Astrocyte (in vitro differentiated cells and primary cell): ENCODE results near the gene DNMT3B. TPM values are rescaled to one million over a fixed set of nuclear protein-coding genes. Genes with fewer than 3 reads are reported as not detected.

Experiments
- DNase-seq: peaks from one replicate; pipeline ENCODE4 v3.0.0-alpha.2; 2010; ENCODE audit warnings: low read depth
- FAIRE-seq: peaks from 2 replicates; lab custom pipeline; 2011; peaks lifted over from hg19 to GRCh38; lab: Jason Lieb, UNC
- H2AFZ ChIP-seq: 2 replicates; pipeline ENCODE4 v1.6.0; 2012; ENCODE audit warnings: low read depth, low read length, inconsistent platforms
- H3K27ac ChIP-seq: 2 replicates; pipeline ENCODE4 v1.5.1; 2011; ENCODE audit warnings: low read depth, low read length, inconsistent platforms
- H3K27me3 ChIP-seq: 2 replicates; pipeline ENCODE4 v1.6.0; 2011; ENCODE audit warnings: low read length, inconsistent platforms; ENCODE audit not compliant: insufficient read depth
- H3K36me3 ChIP-seq: 2 replicates; pipeline ENCODE4 v1.5.1; 2011; ENCODE audit warnings: low read length, inconsistent platforms; ENCODE audit not compliant: insufficient read depth
- H3K4me1 ChIP-seq: 2 replicates; pipeline ENCODE4 v1.5.1; 2011; ENCODE audit warnings: low read length, inconsistent platforms; ENCODE audit not compliant: insufficient read depth
- H3K4me2 ChIP-seq: 2 replicates; pipeline ENCODE4 v1.6.0; 2012; ENCODE audit warnings: low read length, inconsistent platforms
- H3K4me3 ChIP-seq: 2 replicates; pipeline ENCODE4 v1.5.1; 2011; ENCODE audit warnings: low read depth, mild to moderate bottlenecking, low read length, inconsistent platforms; ENCODE audit not compliant: insufficient read depth
- H3K79me2 ChIP-seq: 2 replicates; pipeline ENCODE4 v1.6.0; 2012; ENCODE audit warnings: mild to moderate bottlenecking, low read length, inconsistent platforms; ENCODE audit not compliant: insufficient read depth
- H3K9ac ChIP-seq: 2 replicates; pipeline ENCODE4 v1.6.0; 2012; ENCODE audit warnings: mild to moderate bottlenecking, low read length, inconsistent platforms
- H3K9me3 ChIP-seq: 2 replicates; pipeline ENCODE4 v1.5.1; 2012; ENCODE audit warnings: low read depth, mild to moderate bottlenecking, low read length, inconsistent platforms; ENCODE audit not compliant: insufficient read depth
- H4K20me1 ChIP-seq: 2 replicates; pipeline ENCODE4 v1.6.0; 2012; ENCODE audit warnings: low read length, inconsistent platforms; ENCODE audit not compliant: insufficient read depth
- H3K27ac Mint-ChIP-seq: one replicate; pipeline ENCODE4 v1.8.0; 2021; ENCODE audit warnings: mild to moderate bottlenecking, mixed read lengths; ENCODE audit not compliant: unreplicated experiment
- H3K27me3 Mint-ChIP-seq: one replicate; pipeline ENCODE4 v1.8.0; 2021; ENCODE audit warnings: low read depth, mixed read lengths; ENCODE audit not compliant: unreplicated experiment
- H3K36me3 Mint-ChIP-seq: one replicate; pipeline ENCODE4 v1.8.0; 2021; ENCODE audit warnings: low read depth, mixed read lengths; ENCODE audit not compliant: unreplicated experiment
- H3K4me1 Mint-ChIP-seq: one replicate; pipeline ENCODE4 v1.8.0; 2021; ENCODE audit warnings: low read depth, mixed read lengths; ENCODE audit not compliant: unreplicated experiment
- H3K4me3 Mint-ChIP-seq: one replicate; pipeline ENCODE4 v1.8.0; 2021; ENCODE audit warnings: mild to moderate bottlenecking, moderate library complexity, mixed read lengths; ENCODE audit not compliant: unreplicated experiment
- H3K9me3 Mint-ChIP-seq: one replicate; pipeline ENCODE4 v1.8.0; 2021; ENCODE audit warnings: mild to moderate bottlenecking, mixed read lengths; ENCODE audit not compliant: unreplicated experiment
- CTCF ChIP-seq: IDR thresholded peaks from 2 replicates; pipeline ENCODE4 v1.5.1; 2011; ENCODE audit warnings: low read depth, mild to moderate bottlenecking, inconsistent platforms, low read length, moderate library complexity; ENCODE audit not compliant: insufficient read depth
- EZH2 ChIP-seq: IDR thresholded peaks from 2 replicates; pipeline ENCODE4 v1.6.1; 2012; ENCODE audit warnings: mild to moderate bottlenecking, low read length, inconsistent platforms; ENCODE audit not compliant: insufficient read depth
- total RNA-seq: library from RNA; stranded (reverse); gene quantifications from 2 replicates; pipeline ENCODE4 v1.2.1, GENCODE V29; 2021

The DNMT3B gene
- total RNA-seq, 1 donor from 2014 or later: 5.0 TPM

GRCh38 chr20:32804022-32804715 lies 42.0 kb downstream of the DNMT3B start:
- Histone ChIP-seq H3K9ac (no peak overlapping the region), H4K20me1 (no peaks in the 10 kb centered on the region), H3K27me3 (no peaks in the 10 kb centered on the region), H3K4me3 (no peak overlapping the region), H3K36me3 (peaks cover 20% of the 10 kb centered on the region), H3K9me3 (no peaks in the 10 kb centered on the region), H3K79me2 (no peaks in the 10 kb centered on the region), H2AFZ (no peak overlapping the region), H3K4me2 (no peak overlapping the region), H3K4me1 (no peaks in the 10 kb centered on the region), H3K27ac (no peak overlapping the region)
- Mint-ChIP-seq H3K36me3 (peaks cover 13% of the 10 kb centered on the region), H3K9me3 (no peaks in the 10 kb centered on the region), H3K27ac (no peak overlapping the region), H3K27me3 (no peaks in the 10 kb centered on the region), H3K4me1 (peaks cover 8% of the 10 kb centered on the region), H3K4me3 (no peak overlapping the region)
- TF ChIP-seq CTCF (no peak), EZH2 (no peak)
- FAIRE-seq: no peak
- no peak for DNase-seq

GRCh38 chr20:32804817-32805216 lies 42.6 kb downstream of the DNMT3B start:
- H3K27me3 ChIP-seq: no peaks in the 10 kb centered on the region
- DNase-seq (no peak), FAIRE-seq (no peak)
- peaks cover 8% of the 10 kb centered on the region for H3K4me1 Mint-ChIP-seq
- H3K4me2 ChIP-seq: no peak overlapping the region
- no peaks in the 10 kb centered on the region for H3K79me2 ChIP-seq
- no peak for TF ChIP-seq CTCF
- no peak for TF ChIP-seq EZH2
- H3K9ac ChIP-seq: no peak overlapping the region
- H3K9me3 ChIP-seq: no peaks in the 10 kb centered on the region
- peaks cover 13% of the 10 kb centered on the region for H3K36me3 Mint-ChIP-seq
- no peaks in the 10 kb centered on the region for H4K20me1 ChIP-seq
- H2AFZ ChIP-seq: no peak overlapping the region
- no peak overlapping the region for H3K4me3 ChIP-seq
- peaks cover 19% of the 10 kb centered on the region for H3K36me3 ChIP-seq
- H3K4me3 Mint-ChIP-seq: no peak overlapping the region
- no peak overlapping the region for H3K27ac ChIP-seq
- H3K9me3 Mint-ChIP-seq: no peaks in the 10 kb centered on the region
- no peaks in the 10 kb centered on the region for H3K4me1 ChIP-seq
- H3K27me3 Mint-ChIP-seq: no peaks in the 10 kb centered on the region
- no peak overlapping the region for H3K27ac Mint-ChIP-seq

GRCh38 chr20:32805721-32806120 lies 43.5 kb downstream of the DNMT3B start:
- no peaks in the 10 kb centered on the region for H3K27me3 ChIP-seq
- H3K79me2 ChIP-seq: no peaks in the 10 kb centered on the region
- no peak overlapping the region for H2AFZ ChIP-seq
- H3K36me3 Mint-ChIP-seq: peaks cover 15% of the 10 kb centered on the region
- H3K9me3 ChIP-seq: no peaks in the 10 kb centered on the region
- TF ChIP-seq CTCF: no peak
- TF ChIP-seq EZH2: no peak
- no peak overlapping the region for H3K4me3 ChIP-seq
- no peak overlapping the region for H3K4me2 ChIP-seq
- no peak overlapping the region for H3K27ac ChIP-seq
- DNase-seq (no peak), FAIRE-seq (no peak)
- H3K4me1 Mint-ChIP-seq: peaks cover 8% of the 10 kb centered on the region
- H3K9ac ChIP-seq: no peak overlapping the region
- no peaks in the 10 kb centered on the region for H4K20me1 ChIP-seq
- no peak overlapping the region for H3K4me3 Mint-ChIP-seq
- H3K36me3 ChIP-seq: peaks cover 14% of the 10 kb centered on the region
- H3K9me3 Mint-ChIP-seq: no peaks in the 10 kb centered on the region
- H3K4me1 ChIP-seq: no peaks in the 10 kb centered on the region
- H3K27me3 Mint-ChIP-seq: no peaks in the 10 kb centered on the region
- no peak overlapping the region for H3K27ac Mint-ChIP-seq
